Adrenal gland (tissue), 12 donors: ENCODE data around the gene CCDC38. TPM values are rescaled to one million over a fixed set of nuclear protein-coding genes. Genes with fewer than 3 reads are reported as not detected.

ENCODE experiments used
- DNase-seq, 7 donors: peaks; one replicate each; pipeline ENCODE4 v3.0.0-alpha.2; 2019 to 2020
- H3K27ac ChIP-seq, 5 donors: fragments of 200-600 bp; sonication (generic) in 4 of 5; 1 replicate in 3 of 5; 2 replicates in 2 of 5; pipeline versions ENCODE4 v1.5.1 to v1.8.0; 2016 to 2020; ENCODE audit warnings: mild to moderate bottlenecking in 1 of 5
- H3K27me3 ChIP-seq: fragments of 200-600 bp; 2 replicates; pipeline ENCODE4 v1.8.0; 2021
- H3K36me3 ChIP-seq, 2 donors: fragments of 200-600 bp; replicated peaks in 1 of 2; 1 replicate in 1 of 2; 2 replicates in 1 of 2; pipeline versions ENCODE4 v1.5.1 to v1.8.0; 2018 to 2022
- H3K4me1 ChIP-seq, 2 donors: fragments of 200-600 bp; replicated peaks in 1 of 2; 1 replicate in 1 of 2; 2 replicates in 1 of 2; pipeline versions ENCODE4 v1.5.1 to v1.8.0; 2018 to 2021
- H3K4me3 ChIP-seq, 4 donors: fragments of 200-600 bp; sonication (generic) in 3 of 4; one replicate each; pipeline ENCODE4 v1.5.1; 2016 to 2018
- H3K9me3 ChIP-seq, 3 donors: fragments of 200-600 bp; sonication (generic) in 1 of 3; replicated peaks in 1 of 3; 1 replicate in 2 of 3; 2 replicates in 1 of 3; pipeline versions ENCODE4 v1.5.1 to v1.8.0; 2016 to 2021
- POLR2A ChIP-seq, 2 donors: fragments of 450-650 bp; IDR thresholded peaks; one replicate each; pipeline ENCODE4 v1.6.1; 2017; ENCODE audit warnings: antibody characterized with exemption in 2 of 2, mild to moderate bottlenecking in 2 of 2, moderate library complexity in 1 of 2
- WGBS, 4 donors: extraction: QIAGEN DNeasy Blood & Tissue Kit in 2 of 4; methylation state at CpG; one replicate each; pipeline versions ENCODE4 v1.1.5 to v1.1.7; 2013 to 2017; 5-methylcytosine and 5-hydroxymethylcytosine counted together
- intact Hi-C, 2 donors: fragments of 100-400 bp; cut with DNase I; formaldehyde crosslinking; loops; one replicate each; pipeline versions ENCODE4 v1.14.1 to v1.15.0; 2022 to 2023
- polyA plus RNA-seq, 3 donors: library from polyadenylated mRNA; stranded (reverse); fragments of 200-250 nt in 2 of 3; fragments of 350-450 nt in 1 of 3; fragmentation: Illumina TruSeq in 1 of 3; extraction: RNeasy Lipid Tissue Mini Kit (QIAGEN cat#74804) in 1 of 3; gene quantifications; one replicate each; pipeline ENCODE4 v1.2.3, GENCODE V29; 2013 to 2014
- total RNA-seq, 9 donors: library from RNA; depleted of rRNA in 4 of 9; stranded (reverse); fragments of >200 nt in 4 of 9; fragments of 120-200 nt in 1 of 9; fragmentation: NEBNext Ultra II Directional in 1 of 9; extraction: Animal tissue kit (Norgen Biotek cat#: 25700) in 1 of 9; gene quantifications; one replicate each; pipeline versions ENCODE4 v1.1.0 to v1.2.4, GENCODE V29; 2013 to 2023
- TF ChIP-seq, protein P1 (sequence below), 6 experiments: fragments of 450-650 bp in 4 of 6; fragments of 200-600 bp in 2 of 6; sonication (generic) in 1 of 6; IDR thresholded peaks; 1 replicate in 5 of 6; 2 replicates in 1 of 6; pipeline versions ENCODE4 v1.5.1 to v1.8.0; 2016 to 2021; ENCODE audit warnings: antibody characterized with exemption in 6 of 6, mild to moderate bottlenecking in 2 of 6, moderate library complexity in 1 of 6
- donor health status: healthy with polysubstance abuse.
- donor health status: Bipolar disorder and iron deficiency.
- donor health status: DM: yes; HTN: yes; CAD: no.
- donor health status: DM: no; HTN: no; CAD: no.
- donor health status: DM: no; HTN: no; CAD: no.
- donor health status: DM: yes; HTN: yes; CAD: no.

Gene CCDC38
- total and polyA plus RNA-seq, 12 donors, result 0.12 to 3.3 (median 0.76) TPM; not detected in 2

DNA sequence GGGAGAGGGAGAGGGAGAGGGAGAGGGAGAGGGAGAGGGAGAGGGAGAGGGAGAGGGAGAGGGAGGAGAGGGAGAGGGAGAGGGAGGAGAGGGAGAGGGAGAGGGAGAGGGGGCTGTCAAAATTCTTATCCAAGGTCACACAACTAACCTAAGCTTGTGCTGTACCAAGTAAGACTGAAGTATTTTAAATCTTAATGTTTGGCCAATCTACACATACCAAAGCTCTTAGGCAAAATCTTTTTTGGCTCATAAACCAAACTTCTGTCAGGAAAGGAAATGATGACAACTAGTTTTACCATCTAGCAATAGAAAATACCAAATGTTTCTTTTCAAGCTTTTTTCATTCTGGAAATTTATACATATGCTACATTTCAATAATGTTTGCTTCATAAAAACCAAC is 33.8 kb downstream of the CCDC38 start:
- intact Hi-C loops, result no loop called here
- DNase-seq, result no peak
- Histone ChIP-seq H3K27me3 (peaks cover 5% of the 10 kb centered on the region), H3K9me3 (no peaks in the 10 kb centered on the region), H3K4me3 (no peak overlapping the region), H3K36me3 (no peaks in the 10 kb centered on the region), H3K4me1 (no peaks in the 10 kb centered on the region), H3K27ac (no peak overlapping the region)
- TF ChIP-seq, protein P1, sequence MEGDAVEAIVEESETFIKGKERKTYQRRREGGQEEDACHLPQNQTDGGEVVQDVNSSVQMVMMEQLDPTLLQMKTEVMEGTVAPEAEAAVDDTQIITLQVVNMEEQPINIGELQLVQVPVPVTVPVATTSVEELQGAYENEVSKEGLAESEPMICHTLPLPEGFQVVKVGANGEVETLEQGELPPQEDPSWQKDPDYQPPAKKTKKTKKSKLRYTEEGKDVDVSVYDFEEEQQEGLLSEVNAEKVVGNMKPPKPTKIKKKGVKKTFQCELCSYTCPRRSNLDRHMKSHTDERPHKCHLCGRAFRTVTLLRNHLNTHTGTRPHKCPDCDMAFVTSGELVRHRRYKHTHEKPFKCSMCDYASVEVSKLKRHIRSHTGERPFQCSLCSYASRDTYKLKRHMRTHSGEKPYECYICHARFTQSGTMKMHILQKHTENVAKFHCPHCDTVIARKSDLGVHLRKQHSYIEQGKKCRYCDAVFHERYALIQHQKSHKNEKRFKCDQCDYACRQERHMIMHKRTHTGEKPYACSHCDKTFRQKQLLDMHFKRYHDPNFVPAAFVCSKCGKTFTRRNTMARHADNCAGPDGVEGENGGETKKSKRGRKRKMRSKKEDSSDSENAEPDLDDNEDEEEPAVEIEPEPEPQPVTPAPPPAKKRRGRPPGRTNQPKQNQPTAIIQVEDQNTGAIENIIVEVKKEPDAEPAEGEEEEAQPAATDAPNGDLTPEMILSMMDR (IDR thresholded peaks at IDR 0.05), result no peak
- TF ChIP-seq POLR2A (IDR thresholded peaks at IDR 0.05), result no peak

DNA sequence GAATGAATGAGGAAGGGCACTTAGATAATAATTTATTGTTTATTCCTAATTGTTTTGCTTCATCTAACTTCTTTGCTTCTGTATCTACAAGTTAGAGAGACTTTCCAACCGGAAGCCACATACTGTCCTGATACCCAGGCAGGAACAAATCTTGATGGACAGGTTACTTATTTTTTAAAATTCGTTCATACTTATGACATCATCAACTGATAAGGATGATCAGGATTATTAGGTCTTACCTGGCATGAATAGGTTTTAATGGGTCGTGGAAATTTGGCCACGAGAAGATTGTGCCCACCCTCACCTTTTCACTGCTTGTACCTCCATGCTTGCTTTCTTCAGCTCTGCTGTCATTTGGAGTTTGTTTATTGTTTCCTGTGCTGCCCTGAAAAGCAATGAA is 44.3 kb downstream of the CCDC38 start:
- Histone ChIP-seq H3K36me3 (no peaks in the 10 kb centered on the region), H3K9me3 (no peaks in the 10 kb centered on the region), H3K4me3 (no peak overlapping the region), H3K27me3 (no peaks in the 10 kb centered on the region), H3K27ac (no peak overlapping the region), H3K4me1 (no peaks in the 10 kb centered on the region)
- TF ChIP-seq POLR2A (IDR thresholded peaks at IDR 0.05), result no peak
- TF ChIP-seq, protein P1 (IDR thresholded peaks at IDR 0.05), result no peak
- intact Hi-C loops, result no loop called here
- 62 to 65% (median 63%) methylated on average over 4 of the region's 4 CpGs for WGBS, 4 donors
- no peak for DNase-seq

DNA sequence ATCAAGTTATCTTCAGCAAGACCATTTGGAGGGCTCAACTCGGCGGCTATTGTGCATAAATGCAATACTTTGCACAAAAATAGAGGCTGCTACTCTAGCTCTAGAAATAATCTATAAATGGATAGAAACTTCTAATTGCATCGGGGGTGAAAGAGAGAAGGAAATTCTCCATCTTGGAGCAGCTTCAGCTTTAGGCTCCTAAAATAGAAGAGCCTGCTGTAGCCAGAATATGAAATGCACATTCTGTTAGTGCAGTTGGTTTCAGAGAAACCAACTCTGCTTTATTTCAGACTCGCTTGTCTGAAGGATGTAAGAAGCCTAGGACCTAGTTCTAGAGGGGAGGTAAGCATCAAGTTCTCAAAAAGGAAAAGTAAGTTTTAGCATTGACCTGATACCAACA is 45.6 kb downstream of the CCDC38 start:
- no peak overlapping the region for H3K27ac ChIP-seq
- H3K4me3 ChIP-seq, result no peak overlapping the region
- H3K4me1 ChIP-seq, result no peaks in the 10 kb centered on the region
- DNase-seq, result no peak
- WGBS, 4 donors, result 76 to 92% (median 86%) methylated on average over 4 of the region's 4 CpGs
- H3K36me3 ChIP-seq, result no peaks in the 10 kb centered on the region
- H3K27me3 ChIP-seq, result no peaks in the 10 kb centered on the region
- TF ChIP-seq, protein P1 (IDR thresholded peaks at IDR 0.05), result no peak
- TF ChIP-seq POLR2A (IDR thresholded peaks at IDR 0.05), result no peak
- intact Hi-C loops, result no loop called here
- H3K9me3 ChIP-seq, result no peaks in the 10 kb centered on the region

DNA sequence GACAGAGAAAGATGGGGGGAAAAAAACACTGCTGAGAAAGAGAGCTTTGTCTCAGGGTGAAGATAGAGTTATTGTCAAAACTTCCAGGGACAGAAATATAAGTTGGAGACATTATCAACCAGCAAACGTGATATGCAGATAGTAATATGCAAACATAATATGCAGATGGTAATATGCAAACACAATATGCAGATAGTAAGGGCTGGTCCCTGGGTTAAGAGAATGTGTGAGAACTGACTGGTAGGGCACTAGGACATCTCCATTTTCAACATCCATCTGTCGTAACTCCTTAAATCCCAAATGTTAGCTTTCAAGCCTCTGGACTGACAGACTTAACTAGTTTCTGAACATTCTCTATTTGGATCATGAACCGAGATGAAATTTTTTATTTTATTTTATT is 51.5 kb downstream of the CCDC38 start:
- Histone ChIP-seq H3K36me3 (no peaks in the 10 kb centered on the region), H3K4me3 (no peak overlapping the region), H3K9me3 (no peaks in the 10 kb centered on the region), H3K27ac (no peak overlapping the region), H3K27me3 (no peaks in the 10 kb centered on the region), H3K4me1 (no peaks in the 10 kb centered on the region)
- intact Hi-C loops, result no loop called here
- WGBS, 4 donors, result 79 to 80% (median 80%) methylated on average over 3 of the region's 3 CpGs
- TF ChIP-seq, protein P1 (IDR thresholded peaks at IDR 0.05), result no peak
- no peak for TF ChIP-seq POLR2A (IDR thresholded peaks at IDR 0.05)
- no peak for DNase-seq
